Astrocyte (in vitro differentiated cells and primary cell): ENCODE measurements around the gene FAM180B.

Experiments used
- CTCF ChIP-seq: IDR thresholded peaks from 2 replicates; pipeline ENCODE4 v1.5.1; 2011; ENCODE audit warnings: low read depth, mild to moderate bottlenecking, inconsistent platforms, low read length, moderate library complexity; ENCODE audit not compliant: insufficient read depth
- EZH2 ChIP-seq: IDR thresholded peaks from 2 replicates; pipeline ENCODE4 v1.6.1; 2012; ENCODE audit warnings: mild to moderate bottlenecking, low read length, inconsistent platforms; ENCODE audit not compliant: insufficient read depth

GRCh38 chr11:47616726-47617416, 30.4 kb downstream of the FAM180B start:
- TF ChIP-seq EZH2 = no peak
- TF ChIP-seq CTCF = peak; percentile 93
